ENCODE results near the gene MMP23B.

GRCh38 chr1:1583347-1584010 is 48.5 kb upstream of the MMP23B start:
- TF ChIP-seq CTCF (IDR thresholded peaks at IDR 0.05) (no peak), EHF (CRISPR knock-in tag; IDR thresholded peaks at IDR 0.05) (no peak), REST (IDR thresholded peaks at IDR 0.05) (no peak), TP53 (CRISPR knock-in tag; IDR thresholded peaks at IDR 0.05) (no peak), EP300 (IDR thresholded peaks at IDR 0.05) (no peak), POLR2AphosphoS2 (conservative IDR thresholded peaks at IDR 0.05; ENCODE audit: low read length) (no peak), POLR2A (IDR thresholded peaks at IDR 0.05; ENCODE audit: low read length) (no peak), RARB (CRISPR knock-in tag; IDR thresholded peaks at IDR 0.05) (no peak), JUN (IDR thresholded peaks at IDR 0.05) (no peak), RAD21 (conservative IDR thresholded peaks at IDR 0.05 in 1 of 2, IDR thresholded peaks at IDR 0.05 in 1 of 2) (no peak)
